Mammary epithelial cell (primary cell): Measurements from ENCODE around the gene OPHN1.

Experiments used
- EZH2 ChIP-seq: IDR thresholded peaks from 2 replicates; pipeline ENCODE4 v1.6.1; 2012; ENCODE audit warnings: low read length, inconsistent platforms, borderline replicate concordance
- TF ChIP-seq, protein P1 (sequence below), 2 donors: IDR thresholded peaks in 1 of 2; conservative IDR thresholded peaks in 1 of 2; 2 replicates each; pipeline ENCODE4 v1.5.1; 2011 to 2012; ENCODE audit warnings: inconsistent platforms in 2 of 2, low read length in 2 of 2, mild to moderate bottlenecking in 2 of 2, control low read depth in 1 of 2, low read depth in 1 of 2; ENCODE audit not compliant: insufficient read depth in 1 of 2; ENCODE audit errors: extremely low read depth in 1 of 2

DNA sequence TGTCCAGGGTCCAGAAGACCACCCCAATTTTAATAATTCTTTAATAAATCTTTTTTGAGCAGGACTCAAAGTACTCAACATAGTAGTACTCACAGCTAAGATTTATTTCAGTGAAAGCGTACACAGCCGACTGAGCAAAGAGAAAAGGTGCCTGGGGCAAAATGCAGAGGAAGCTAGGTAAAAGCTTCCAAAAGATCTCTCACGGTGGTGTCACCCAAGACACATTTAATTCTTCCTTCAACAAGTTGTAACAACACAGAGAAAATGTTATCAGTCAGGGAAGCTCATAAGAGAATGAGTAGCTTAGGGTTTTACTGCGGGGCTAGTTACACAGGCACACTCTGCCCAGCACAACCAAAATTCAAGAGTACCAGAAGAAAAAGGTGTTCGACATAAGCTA lies 201.1 kb downstream of the OPHN1 start:
- TF ChIP-seq, protein P1, sequence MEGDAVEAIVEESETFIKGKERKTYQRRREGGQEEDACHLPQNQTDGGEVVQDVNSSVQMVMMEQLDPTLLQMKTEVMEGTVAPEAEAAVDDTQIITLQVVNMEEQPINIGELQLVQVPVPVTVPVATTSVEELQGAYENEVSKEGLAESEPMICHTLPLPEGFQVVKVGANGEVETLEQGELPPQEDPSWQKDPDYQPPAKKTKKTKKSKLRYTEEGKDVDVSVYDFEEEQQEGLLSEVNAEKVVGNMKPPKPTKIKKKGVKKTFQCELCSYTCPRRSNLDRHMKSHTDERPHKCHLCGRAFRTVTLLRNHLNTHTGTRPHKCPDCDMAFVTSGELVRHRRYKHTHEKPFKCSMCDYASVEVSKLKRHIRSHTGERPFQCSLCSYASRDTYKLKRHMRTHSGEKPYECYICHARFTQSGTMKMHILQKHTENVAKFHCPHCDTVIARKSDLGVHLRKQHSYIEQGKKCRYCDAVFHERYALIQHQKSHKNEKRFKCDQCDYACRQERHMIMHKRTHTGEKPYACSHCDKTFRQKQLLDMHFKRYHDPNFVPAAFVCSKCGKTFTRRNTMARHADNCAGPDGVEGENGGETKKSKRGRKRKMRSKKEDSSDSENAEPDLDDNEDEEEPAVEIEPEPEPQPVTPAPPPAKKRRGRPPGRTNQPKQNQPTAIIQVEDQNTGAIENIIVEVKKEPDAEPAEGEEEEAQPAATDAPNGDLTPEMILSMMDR (conservative IDR thresholded peaks at IDR 0.05 in 1 of 2, IDR thresholded peaks at IDR 0.05 in 1 of 2; ENCODE audit: extremely low read depth in 1 of 2, insufficient read depth in 1 of 2, low read depth in 1 of 2, low read length in 2 of 2): no peak
- TF ChIP-seq EZH2: no peak
